HEK293T (cell line): Measurements from ENCODE around the gene TMEM39B.

ENCODE experiments used
- BHLHE40 ChIP-seq: fragments of 450-650 bp; IDR thresholded peaks from 2 replicates; pipeline ENCODE4 v1.6.1; 2016; ENCODE audit warnings: mild to moderate bottlenecking, moderate library complexity, borderline replicate concordance
- FOXK2 ChIP-seq: fragments of 450-650 bp; IDR thresholded peaks from 2 replicates; pipeline ENCODE4 v1.6.1; 2016; ENCODE audit warnings: mild to moderate bottlenecking
- FOXM1 ChIP-seq: fragments of 450-650 bp; IDR thresholded peaks from 2 replicates; pipeline ENCODE4 v1.6.1; 2017; ENCODE audit warnings: mild to moderate bottlenecking, borderline replicate concordance
- HDGF ChIP-seq: fragments of 450-650 bp; IDR thresholded peaks from 2 replicates; pipeline ENCODE4 v1.6.1; 2017; ENCODE audit warnings: antibody characterized with exemption, borderline replicate concordance
- LEF1 ChIP-seq: fragments of 450-650 bp; IDR thresholded peaks from 2 replicates; pipeline ENCODE4 v1.6.1; 2017; ENCODE audit warnings: mild to moderate bottlenecking, borderline replicate concordance
- PKNOX1 ChIP-seq: fragments of 450-650 bp; IDR thresholded peaks from 2 replicates; pipeline ENCODE4 v1.6.1; 2016
- SP1 ChIP-seq: fragments of 450-650 bp; IDR thresholded peaks from 2 replicates; pipeline ENCODE4 v1.6.1; 2017
- TARDBP ChIP-seq: fragments of 450-650 bp; IDR thresholded peaks from 2 replicates; pipeline ENCODE4 v1.6.1; 2016
- ZNF384 ChIP-seq: fragments of 450-650 bp; IDR thresholded peaks from 2 replicates; pipeline ENCODE4 v1.6.1; 2016

- TF ChIP-seq SP1 (no peak), FOXK2 (no peak), PKNOX1 (no peak), BHLHE40 (no peak), ZNF384 (no peak), LEF1 (no peak), TARDBP (no peak), HDGF (peak; percentile 25), FOXM1 (no peak)
These were observed 749 bp upstream of the TMEM39B start for GRCh38 chr1:32071758-32072621.
